ENCODE measurements around the gene DST. TPM values are rescaled to one million over a fixed set of nuclear protein-coding genes. Genes with fewer than 3 reads are reported as not detected.

DST gene
- total RNA-seq, 2 experiments from 2014 or later, result 0.54 to 1.3 TPM

DNA sequence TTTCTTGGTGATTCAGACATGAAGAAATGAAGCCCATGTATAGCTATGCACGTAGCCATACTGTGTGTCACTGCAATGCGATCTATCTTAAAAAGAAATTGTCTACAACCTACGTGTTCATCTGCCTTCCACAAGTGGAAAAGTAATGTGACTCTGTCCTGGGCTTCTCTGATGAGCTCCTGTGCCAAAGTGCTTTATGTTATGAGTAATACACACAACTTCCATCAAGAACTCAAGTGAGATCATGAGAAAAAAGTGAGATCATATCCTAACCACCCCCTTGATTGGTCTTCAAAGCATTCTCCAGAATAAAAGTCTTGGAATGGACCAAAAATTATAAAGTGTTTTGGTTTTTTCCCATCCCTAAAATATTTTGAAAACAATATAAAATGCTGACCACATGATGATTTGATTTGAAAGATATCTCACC, 114.3 kb downstream of the DST start:
- ATAC-seq (ENCODE audit: low read depth) (no peak), DNase-seq (no peak)
- H3K4me1 Mint-ChIP-seq, result no peaks in the 10 kb centered on the region
- no peaks in the 10 kb centered on the region for H3K9me3 Mint-ChIP-seq
- POLR2A ChIA-PET, result no interaction called here
- no peaks in the 10 kb centered on the region for H3K36me3 Mint-ChIP-seq
- no peak overlapping the region for H3K4me3 Mint-ChIP-seq
- no peak overlapping the region for H3K27ac Mint-ChIP-seq
- H3K27me3 Mint-ChIP-seq, result peaks cover 12% of the 10 kb centered on the region

DNA sequence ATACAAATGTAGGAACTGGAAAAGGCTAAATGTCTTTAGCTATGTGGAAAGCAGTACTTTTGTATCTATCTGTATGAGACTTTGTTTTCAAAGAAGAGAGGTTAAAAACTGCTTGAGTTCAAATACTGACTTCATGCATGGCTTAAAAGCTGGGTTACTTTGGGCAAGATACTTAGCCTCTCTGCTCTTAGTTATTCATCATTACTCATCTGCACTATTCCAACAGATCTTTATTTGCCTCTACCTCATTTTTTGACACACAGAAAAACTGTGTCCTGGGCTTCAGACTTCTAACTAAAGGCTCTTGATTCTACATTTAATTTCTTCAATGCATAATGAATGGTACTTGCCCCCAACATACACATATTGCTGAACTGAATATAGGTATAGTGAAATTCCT, 114.8 kb downstream of the DST start:
- DNase-seq, result no peak
- Mint-ChIP-seq H3K4me1 (no peaks in the 10 kb centered on the region), H3K36me3 (no peaks in the 10 kb centered on the region), H3K27me3 (peaks cover 12% of the 10 kb centered on the region), H3K4me3 (no peak overlapping the region), H3K9me3 (no peaks in the 10 kb centered on the region), H3K27ac (no peak overlapping the region)
- POLR2A ChIA-PET, result no interaction called here
- ATAC-seq (ENCODE audit: low read depth), result no peak

- H3K4me1 Mint-ChIP-seq, result no peaks in the 10 kb centered on the region
- H3K36me3 Mint-ChIP-seq, result no peaks in the 10 kb centered on the region
- H3K27ac Mint-ChIP-seq, result no peak overlapping the region
- POLR2A ChIA-PET, result no interaction called here
- no peak overlapping the region for H3K4me3 Mint-ChIP-seq
- H3K9me3 Mint-ChIP-seq, result no peaks in the 10 kb centered on the region
- H3K27me3 Mint-ChIP-seq, result peaks cover 12% of the 10 kb centered on the region
- ATAC-seq (ENCODE audit: low read depth) (no peak), DNase-seq (no peak)
Measured at GRCh38 chr6:56526860-56527544, 115.7 kb downstream of the DST start.

GRCh38 chr6:56525974-56526789, 116.5 kb downstream of the DST start:
- POLR2A ChIA-PET, result no interaction called here
- no peak overlapping the region for H3K27ac Mint-ChIP-seq
- H3K4me1 Mint-ChIP-seq, result no peaks in the 10 kb centered on the region
- DNase-seq, result no peak
- peaks cover 12% of the 10 kb centered on the region for H3K27me3 Mint-ChIP-seq
- ATAC-seq (ENCODE audit: low read depth), result no peak
- no peak overlapping the region for H3K4me3 Mint-ChIP-seq
- H3K36me3 Mint-ChIP-seq, result no peaks in the 10 kb centered on the region
- H3K9me3 Mint-ChIP-seq, result no peaks in the 10 kb centered on the region

DNA sequence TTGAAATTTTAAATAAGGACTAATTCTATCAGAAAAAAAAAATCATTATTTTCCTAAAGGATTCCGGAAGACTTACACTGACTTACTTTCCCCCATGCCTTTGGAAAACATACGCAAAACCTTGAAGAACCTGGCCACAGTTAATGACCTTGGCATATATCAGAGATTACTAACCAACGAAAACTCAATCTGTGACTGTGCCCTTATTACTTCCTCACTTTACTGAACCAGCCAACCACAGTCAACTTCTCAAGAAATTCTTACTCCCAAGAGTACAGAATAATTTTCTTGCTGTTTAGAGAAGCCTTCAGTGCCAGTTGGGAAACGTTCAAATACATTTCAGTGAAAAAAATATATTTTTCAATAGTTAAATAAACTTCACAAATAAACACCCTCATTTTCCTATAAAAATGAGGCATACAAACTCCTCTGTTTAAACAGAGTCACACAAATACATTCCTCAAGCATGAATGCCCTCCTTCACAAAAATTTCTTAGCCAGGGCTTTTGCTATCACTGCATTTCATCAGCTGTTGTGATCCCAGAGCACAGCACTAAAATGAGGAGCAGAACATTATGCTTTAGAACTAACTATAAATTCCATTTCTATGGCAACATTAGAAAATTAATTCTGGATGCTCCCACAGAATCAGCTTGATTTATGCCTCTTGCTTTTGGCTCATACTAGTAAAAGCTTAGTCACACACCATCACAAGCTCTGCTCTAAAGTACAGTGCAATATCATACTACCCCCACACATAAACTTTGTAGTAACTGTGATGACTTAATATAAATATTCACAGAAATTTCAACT, 117.6 kb downstream of the DST start:
- Mint-ChIP-seq H3K9me3 (no peaks in the 10 kb centered on the region), H3K36me3 (no peaks in the 10 kb centered on the region), H3K4me1 (no peaks in the 10 kb centered on the region), H3K27ac (no peak overlapping the region), H3K27me3 (peaks cover 12% of the 10 kb centered on the region), H3K4me3 (no peak overlapping the region)
- DNase-seq, result no peak
- POLR2A ChIA-PET, result no interaction called here
- ATAC-seq (ENCODE audit: low read depth), result no peak

- POLR2A ChIA-PET, result no interaction called here
- DNase-seq (no peak), ATAC-seq (ENCODE audit: low read depth) (no peak)
- Mint-ChIP-seq H3K4me3 (no peak overlapping the region), H3K9me3 (no peaks in the 10 kb centered on the region), H3K27me3 (peaks cover 7% of the 10 kb centered on the region), H3K4me1 (no peaks in the 10 kb centered on the region), H3K27ac (no peak overlapping the region), H3K36me3 (no peaks in the 10 kb centered on the region)
Measured at GRCh38 chr6:56522495-56523270, 120.0 kb downstream of the DST start.

DNA sequence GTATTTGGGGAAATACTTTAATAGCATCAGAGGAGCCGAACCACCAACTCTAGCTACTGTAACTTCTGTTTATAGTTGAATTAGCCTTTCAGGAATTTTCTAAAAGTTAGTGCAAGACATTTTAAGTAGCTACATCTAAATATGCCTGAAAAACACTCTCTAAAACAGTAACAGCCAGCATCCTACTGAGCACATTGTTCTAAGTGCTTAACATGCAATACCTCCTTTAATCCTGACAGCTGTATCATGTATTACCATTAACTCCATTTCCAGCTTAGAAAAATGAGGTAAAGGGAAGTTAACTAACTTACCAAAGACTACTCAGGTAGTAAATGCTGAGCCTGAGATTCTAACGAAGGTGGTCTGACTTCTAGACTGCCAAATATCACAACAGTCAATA, 120.7 kb downstream of the DST start:
- H3K27ac Mint-ChIP-seq, result no peak overlapping the region
- POLR2A ChIA-PET, result no interaction called here
- no peaks in the 10 kb centered on the region for H3K9me3 Mint-ChIP-seq
- no peak overlapping the region for H3K4me3 Mint-ChIP-seq
- no peak for ATAC-seq (ENCODE audit: low read depth)
- no peaks in the 10 kb centered on the region for H3K36me3 Mint-ChIP-seq
- H3K4me1 Mint-ChIP-seq, result no peaks in the 10 kb centered on the region
- DNase-seq, result no peak
- H3K27me3 Mint-ChIP-seq, result peaks cover 4% of the 10 kb centered on the region

- no peaks in the 10 kb centered on the region for H3K9me3 Mint-ChIP-seq
- peaks cover 4% of the 10 kb centered on the region for H3K27me3 Mint-ChIP-seq
- DNase-seq (no peak), ATAC-seq (ENCODE audit: low read depth) (no peak)
- H3K36me3 Mint-ChIP-seq, result no peaks in the 10 kb centered on the region
- no peak overlapping the region for H3K4me3 Mint-ChIP-seq
- POLR2A ChIA-PET, result no interaction called here
- no peak overlapping the region for H3K27ac Mint-ChIP-seq
- no peaks in the 10 kb centered on the region for H3K4me1 Mint-ChIP-seq
Measured at GRCh38 chr6:56521454-56521853, 121.2 kb downstream of the DST start.

- H3K4me1 Mint-ChIP-seq, result peaks cover 2% of the 10 kb centered on the region
- POLR2A ChIA-PET, result no interaction called here
Measured at GRCh38 chr6:56520218-56520617, 122.5 kb downstream of the DST start.

GRCh38 chr6:56518995-56519767, 123.5 kb downstream of the DST start:
- H3K4me3 Mint-ChIP-seq, result no peak overlapping the region
- no peak overlapping the region for H3K27ac Mint-ChIP-seq
- ATAC-seq (ENCODE audit: low read depth) (no peak), DNase-seq (no peak)
- POLR2A ChIA-PET, result no interaction called here
- peaks cover 4% of the 10 kb centered on the region for H3K27me3 Mint-ChIP-seq
- peaks cover 2% of the 10 kb centered on the region for H3K4me1 Mint-ChIP-seq
- H3K9me3 Mint-ChIP-seq, result no peaks in the 10 kb centered on the region
- H3K36me3 Mint-ChIP-seq, result no peaks in the 10 kb centered on the region

More at GRCh38 chr6:56520218-56520617, 122.5 kb downstream of the DST start:
- Mint-ChIP-seq H3K27ac (no peak overlapping the region), H3K27me3 (peaks cover 4% of the 10 kb centered on the region), H3K36me3 (no peaks in the 10 kb centered on the region), H3K9me3 (no peaks in the 10 kb centered on the region), H3K4me3 (no peak overlapping the region)
- DNase-seq (no peak), ATAC-seq (ENCODE audit: low read depth) (no peak)

DNA sequence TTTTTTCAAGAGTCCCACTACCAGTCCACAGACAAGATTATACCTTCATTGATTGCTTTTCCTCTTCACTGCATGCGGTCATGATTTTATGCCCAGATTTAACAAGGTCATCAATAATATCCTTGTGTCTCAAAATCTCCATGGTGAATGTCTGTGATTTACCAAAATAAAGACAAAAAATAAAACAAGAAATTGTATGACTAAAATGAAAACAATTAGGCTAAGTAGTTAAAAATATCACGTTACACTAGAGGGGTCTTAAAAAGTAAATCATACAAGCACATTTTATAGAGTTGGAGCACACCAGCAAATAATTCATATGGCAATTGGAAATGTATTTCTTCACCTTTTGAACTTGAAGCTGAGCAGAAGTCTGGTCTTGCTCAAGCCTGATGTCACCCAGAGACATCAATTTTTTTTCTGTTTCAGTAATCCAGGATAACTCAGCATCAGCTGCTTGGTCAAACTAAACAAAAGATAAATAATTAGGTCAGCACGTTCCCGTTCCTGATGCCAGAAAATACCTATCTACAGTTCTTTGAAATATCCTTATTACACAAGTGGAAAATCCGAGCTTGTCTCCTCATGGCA, 125.4 kb downstream of the DST start:
- POLR2A ChIA-PET, result no interaction called here
- Mint-ChIP-seq H3K9me3 (no peaks in the 10 kb centered on the region), H3K36me3 (no peaks in the 10 kb centered on the region), H3K27me3 (peaks cover under 1% of the 10 kb centered on the region), H3K4me3 (no peak overlapping the region), H3K27ac (no peak overlapping the region), H3K4me1 (peaks cover 2% of the 10 kb centered on the region)
- DNase-seq, result no peak
- no peak for ATAC-seq (ENCODE audit: low read depth)

DNA sequence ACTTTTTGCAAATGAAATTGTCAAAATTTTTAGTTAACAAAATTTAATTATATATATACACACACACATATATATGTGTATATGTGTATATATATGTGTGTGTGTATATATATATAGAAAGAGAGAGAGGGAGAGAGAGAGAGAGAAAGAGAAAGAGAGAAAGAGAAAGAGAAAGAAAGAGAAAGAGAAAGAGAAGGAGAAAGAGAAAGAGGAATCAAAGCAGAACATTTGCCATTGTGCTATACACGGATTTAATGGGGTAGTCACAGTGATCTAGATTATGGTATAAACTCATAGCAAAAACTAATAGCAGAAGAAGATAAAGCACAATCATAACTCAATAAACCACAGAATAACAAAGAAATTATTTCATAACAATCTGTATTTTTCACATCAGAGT, 126.7 kb downstream of the DST start:
- Mint-ChIP-seq H3K36me3 (no peaks in the 10 kb centered on the region), H3K27ac (no peak overlapping the region), H3K4me1 (peaks cover 2% of the 10 kb centered on the region), H3K9me3 (no peaks in the 10 kb centered on the region), H3K27me3 (no peaks in the 10 kb centered on the region), H3K4me3 (no peak overlapping the region)
- POLR2A ChIA-PET, result no interaction called here
- DNase-seq, result no peak
- no peak for ATAC-seq (ENCODE audit: low read depth)

Data from activated naive CD8-positive, alpha-beta T cell treated with anti-CD3 and anti-CD28 coated beads, Interleukin-2, amount 10 ng/mL, durations not matched to agents 7 days and 5 days (primary cell).